GM23338 (cell line): ENCODE results near the gene HIPK1.

Source experiments
- EZH2phosphoT487 ChIP-seq: fragments of 200-600 bp; sonication (generic); IDR thresholded peaks from one replicate; pipeline ENCODE4 v1.8.1; 2018; ENCODE audit warnings: antibody characterized with exemption; ENCODE audit not compliant: unreplicated experiment
- TF ChIP-seq, protein P1 (sequence below), 2 experiments: fragments of 200-600 bp in 1 of 2; sonication (generic) in 1 of 2; conservative IDR thresholded peaks; 2 replicates each; pipeline versions ENCODE4 v1.5.1 to v1.6.1; 2016 to 2017; ENCODE audit warnings: antibody characterized with exemption in 2 of 2, low read depth in 2 of 2, mild to moderate bottlenecking in 2 of 2, moderate library complexity in 1 of 2

GRCh38 chr1:114024049-114024448 lies 94.9 kb downstream of the HIPK1 start:
- TF ChIP-seq, protein P1, sequence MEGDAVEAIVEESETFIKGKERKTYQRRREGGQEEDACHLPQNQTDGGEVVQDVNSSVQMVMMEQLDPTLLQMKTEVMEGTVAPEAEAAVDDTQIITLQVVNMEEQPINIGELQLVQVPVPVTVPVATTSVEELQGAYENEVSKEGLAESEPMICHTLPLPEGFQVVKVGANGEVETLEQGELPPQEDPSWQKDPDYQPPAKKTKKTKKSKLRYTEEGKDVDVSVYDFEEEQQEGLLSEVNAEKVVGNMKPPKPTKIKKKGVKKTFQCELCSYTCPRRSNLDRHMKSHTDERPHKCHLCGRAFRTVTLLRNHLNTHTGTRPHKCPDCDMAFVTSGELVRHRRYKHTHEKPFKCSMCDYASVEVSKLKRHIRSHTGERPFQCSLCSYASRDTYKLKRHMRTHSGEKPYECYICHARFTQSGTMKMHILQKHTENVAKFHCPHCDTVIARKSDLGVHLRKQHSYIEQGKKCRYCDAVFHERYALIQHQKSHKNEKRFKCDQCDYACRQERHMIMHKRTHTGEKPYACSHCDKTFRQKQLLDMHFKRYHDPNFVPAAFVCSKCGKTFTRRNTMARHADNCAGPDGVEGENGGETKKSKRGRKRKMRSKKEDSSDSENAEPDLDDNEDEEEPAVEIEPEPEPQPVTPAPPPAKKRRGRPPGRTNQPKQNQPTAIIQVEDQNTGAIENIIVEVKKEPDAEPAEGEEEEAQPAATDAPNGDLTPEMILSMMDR (conservative IDR thresholded peaks at IDR 0.05; ENCODE audit: low read depth in 2 of 2), result no peak
- no peak for TF ChIP-seq EZH2phosphoT487
